ENCODE data around the gene SDSL. TPM values are rescaled to one million over a fixed set of nuclear protein-coding genes. Genes with fewer than 3 reads are reported as not detected.

Gene SDSL
- total RNA-seq, 2 donors from 2014 or later = 4.2 to 7.0 TPM

- ATAC-seq (peak; percentile 42 to 72), DNase-seq (peak; percentile 56)
- intact Hi-C loops (cut with DNase I) = no loop called here
These were observed 8.7 kb upstream of the SDSL start for GRCh38 chr12:113413488-113413939.

- DNase-seq (no peak), ATAC-seq (no peak)
- intact Hi-C loops (cut with DNase I) = no loop called here
These were observed 7.6 kb upstream of the SDSL start for GRCh38 chr12:113414519-113415038.

DNA sequence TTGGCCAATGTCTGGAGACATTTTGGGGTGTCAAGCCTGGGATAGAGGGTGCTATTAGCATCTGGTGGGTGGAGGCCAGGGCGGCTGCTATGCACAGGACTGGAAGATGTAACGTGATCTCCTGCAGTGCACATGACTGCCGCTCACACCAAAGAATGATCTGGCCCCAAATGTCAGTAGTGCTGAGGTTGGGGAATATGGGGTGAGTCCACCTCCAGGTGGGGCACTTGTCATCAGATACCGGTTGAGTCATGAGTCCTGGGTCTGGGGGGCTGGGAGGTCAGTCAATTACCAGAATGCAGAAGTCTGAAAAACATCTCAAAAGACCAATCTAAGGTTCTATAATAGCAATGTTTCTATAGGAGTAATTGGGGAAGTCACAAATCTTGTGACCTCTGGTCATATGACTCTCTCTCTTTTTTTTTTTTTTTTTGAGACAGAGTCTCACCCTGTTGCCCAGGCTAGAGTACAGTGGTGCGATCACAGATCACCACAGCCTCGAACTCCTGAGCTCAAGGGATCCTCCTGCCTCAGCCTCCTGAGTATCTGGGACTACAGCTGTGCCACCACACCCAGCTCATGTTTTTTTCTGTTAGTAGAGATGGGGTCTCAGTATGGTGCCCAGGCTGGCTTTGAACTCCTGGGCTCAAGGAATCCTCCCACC, 6.0 kb upstream of the SDSL start:
- DNase-seq (no peak), ATAC-seq (peak in 1 of 2 donors; percentile 29)
- intact Hi-C loops (cut with DNase I) = no loop called here

- intact Hi-C loops (cut with DNase I) = no loop called here
- peak in 1 of 2 donors; percentile 53 for ATAC-seq
- DNase-seq = peak; percentile 52
These were observed 3.8 kb upstream of the SDSL start for GRCh38 chr12:113418213-113418879.

GRCh38 chr12:113420996-113421595, 1.1 kb upstream of the SDSL start:
- intact Hi-C loops (cut with DNase I) = loop anchor here in 1 of 2 donors (10.0 kb wide), 1 partner anchor 106 kb away; no protein-coding TSS in a partner anchor
- ATAC-seq = no peak
- no peak for DNase-seq

DNA sequence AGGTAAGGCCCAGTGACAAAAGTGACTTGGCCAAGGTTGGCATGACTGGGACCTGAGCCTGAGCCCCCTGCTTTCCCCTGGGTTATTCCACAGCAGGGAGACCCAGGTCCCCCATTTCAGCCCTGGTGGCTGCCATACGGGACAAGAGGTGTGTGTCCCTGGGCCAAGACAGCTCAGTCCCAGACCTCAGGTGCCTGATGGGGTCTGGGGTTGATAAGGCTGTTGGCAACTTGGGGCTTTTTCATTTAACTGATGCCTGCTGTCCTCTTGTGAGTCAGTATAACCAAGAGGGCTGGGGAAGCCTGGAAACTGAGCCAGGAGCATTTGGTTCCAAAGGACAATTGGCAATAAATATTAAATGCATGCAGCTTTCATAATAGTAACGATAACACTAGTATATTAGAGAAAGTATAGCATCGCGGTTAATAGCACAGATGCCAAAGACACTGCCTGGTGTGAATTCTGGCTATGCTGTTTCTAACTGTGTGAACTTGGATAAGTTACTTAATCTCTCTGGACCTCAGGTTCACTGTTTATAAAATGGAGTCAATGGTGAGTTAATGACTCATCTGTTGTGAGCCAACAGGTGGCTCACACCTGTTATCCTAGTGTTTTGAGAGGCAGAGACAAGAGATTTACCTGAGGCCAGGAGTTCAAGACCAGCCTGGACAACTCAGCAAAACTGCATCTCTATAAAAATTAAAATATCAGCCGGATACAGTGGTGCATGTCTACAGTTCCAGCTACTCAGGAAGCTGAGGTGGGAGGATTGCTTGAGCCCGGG, 898 bp downstream of the SDSL start:
- DNase-seq (no peak), ATAC-seq (no peak)
- intact Hi-C loops (cut with DNase I) = loop anchor here in 1 of 2 donors (10.0 kb wide), 1 partner anchor 108 kb away; no protein-coding TSS in a partner anchor

DNA sequence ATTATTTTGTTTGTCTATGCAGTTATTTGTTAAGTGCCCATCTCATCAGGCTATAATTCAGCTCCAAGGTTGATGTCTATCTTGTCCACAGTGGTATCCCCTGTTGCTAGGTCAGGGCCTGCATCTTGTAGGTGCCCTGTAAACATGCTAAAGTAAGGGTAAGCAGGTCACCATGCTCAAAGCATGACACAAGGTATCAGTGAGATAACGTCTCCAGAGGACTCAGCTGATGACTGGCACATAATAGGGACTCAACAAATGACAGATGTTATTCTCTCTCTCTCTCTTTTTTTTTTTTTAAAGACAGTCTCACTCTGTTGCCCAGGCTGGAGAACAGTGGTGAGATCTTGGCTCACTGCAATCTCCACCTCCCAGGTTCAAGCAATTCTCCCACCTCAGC, 2.3 kb downstream of the SDSL start:
- ATAC-seq (no peak), DNase-seq (no peak)
- intact Hi-C loops (cut with DNase I) = loop anchor here in 1 of 2 donors (10.0 kb wide), 1 partner anchor 110 kb away; no protein-coding TSS in a partner anchor

GRCh38 chr12:113424915-113425823, 3.0 kb downstream of the SDSL start:
- DNase-seq (peak; percentile 43), ATAC-seq (peak; percentile 16 to 37)
- intact Hi-C loops (cut with DNase I) = loop anchor here (5.0 to 10.0 kb wide), 3 partner anchors 110 to 228 kb away; no protein-coding TSS in a partner anchor

DNA sequence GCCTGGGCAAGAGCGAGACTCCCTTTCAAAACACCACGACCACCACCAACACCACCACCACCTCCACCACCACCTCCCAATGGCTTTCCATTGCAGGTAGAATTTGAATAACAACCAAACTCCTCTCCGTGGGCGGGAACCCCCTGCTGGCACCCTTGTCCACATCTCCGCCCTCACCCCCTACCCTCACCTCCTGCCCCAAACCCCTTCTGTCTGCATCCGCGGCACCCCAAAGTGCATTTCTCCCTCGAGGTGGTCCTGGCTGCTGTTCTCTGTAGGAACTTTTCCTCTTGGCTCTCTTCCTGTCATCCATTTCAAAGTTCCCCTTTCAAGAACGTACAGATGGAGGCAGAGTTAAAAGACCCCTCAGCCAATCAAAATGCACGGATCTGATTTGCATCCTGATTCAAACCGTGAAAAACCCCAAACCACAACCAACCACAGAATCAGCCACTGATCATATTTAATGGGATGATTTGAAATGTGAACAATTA, 3.8 kb downstream of the SDSL start:
- ATAC-seq (no peak), DNase-seq (no peak)
- intact Hi-C loops (cut with DNase I) = loop anchor here (5.0 to 10.0 kb wide), 3 partner anchors 111 to 229 kb away; no protein-coding TSS in a partner anchor

DNA sequence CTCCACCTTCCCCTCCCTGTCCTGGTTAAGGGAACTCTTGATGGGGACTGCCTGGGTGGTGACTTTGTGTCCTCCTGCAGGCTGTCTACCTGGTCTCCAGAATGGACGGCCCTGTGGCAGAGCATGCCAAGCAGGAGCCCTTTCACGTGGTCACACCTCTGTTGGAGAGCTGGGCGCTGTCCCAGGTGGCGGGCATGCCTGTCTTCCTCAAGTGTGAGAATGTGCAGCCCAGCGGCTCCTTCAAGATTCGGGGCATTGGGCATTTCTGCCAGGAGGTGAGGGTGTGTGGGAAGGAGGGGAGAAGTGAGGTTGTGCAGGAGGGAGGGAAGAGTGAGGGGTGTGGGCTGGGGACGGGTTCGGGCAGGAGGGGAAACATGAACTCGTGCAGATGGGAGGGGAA, 5.7 kb downstream of the SDSL start:
- intact Hi-C loops (cut with DNase I) = loop anchor here (5.0 to 10.0 kb wide), 3 partner anchors 113 to 231 kb away; no protein-coding TSS in a partner anchor
- ATAC-seq (no peak), DNase-seq (no peak)

- ATAC-seq = no peak
- no peak for DNase-seq
- intact Hi-C loops (cut with DNase I) = loop anchor here (5.0 to 10.0 kb wide), 3 partner anchors 114 to 231 kb away; no protein-coding TSS in a partner anchor
These were observed 6.3 kb downstream of the SDSL start for GRCh38 chr12:113428482-113428881.

GRCh38 chr12:113432986-113433385, 10.8 kb downstream of the SDSL start:
- DNase-seq (no peak), ATAC-seq (no peak)
- intact Hi-C loops (cut with DNase I) = no loop called here

- intact Hi-C loops (cut with DNase I) = loop anchor here in 1 of 2 donors (5.0 kb wide), 1 partner anchor 477 kb away; no protein-coding TSS in a partner anchor
- no peak for ATAC-seq
- DNase-seq = no peak
These were observed 13.2 kb downstream of the SDSL start for GRCh38 chr12:113435367-113435766.

DNA sequence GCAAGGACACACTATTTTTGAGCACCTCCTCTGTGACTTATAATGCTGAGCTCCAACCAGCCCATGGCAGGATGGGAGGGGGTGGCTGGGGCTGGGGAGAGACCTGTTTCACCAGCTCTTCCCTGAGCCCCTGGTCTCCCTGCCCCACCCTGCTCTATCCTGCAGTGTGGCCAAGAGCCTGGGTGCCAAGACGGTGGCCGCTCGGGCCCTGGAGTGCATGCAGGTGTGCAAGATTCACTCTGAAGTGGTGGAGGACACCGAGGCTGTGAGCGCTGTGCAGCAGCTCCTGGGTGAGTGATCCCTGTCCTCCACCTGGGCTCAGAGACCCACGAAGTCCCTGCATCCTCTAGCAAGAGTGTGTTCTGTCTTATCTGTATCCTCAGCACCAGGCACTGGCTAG, 14.4 kb downstream of the SDSL start:
- intact Hi-C loops (cut with DNase I) = loop anchor here in 1 of 2 donors (5.0 kb wide), 1 partner anchor 476 kb away; no protein-coding TSS in a partner anchor
- DNase-seq (no peak), ATAC-seq (no peak)

GRCh38 chr12:113436993-113437728, 15.0 kb downstream of the SDSL start:
- DNase-seq (no peak), ATAC-seq (no peak)
- intact Hi-C loops (cut with DNase I) = loop anchor here in 1 of 2 donors (5.0 kb wide), 1 partner anchor 475 kb away; no protein-coding TSS in a partner anchor

DNA sequence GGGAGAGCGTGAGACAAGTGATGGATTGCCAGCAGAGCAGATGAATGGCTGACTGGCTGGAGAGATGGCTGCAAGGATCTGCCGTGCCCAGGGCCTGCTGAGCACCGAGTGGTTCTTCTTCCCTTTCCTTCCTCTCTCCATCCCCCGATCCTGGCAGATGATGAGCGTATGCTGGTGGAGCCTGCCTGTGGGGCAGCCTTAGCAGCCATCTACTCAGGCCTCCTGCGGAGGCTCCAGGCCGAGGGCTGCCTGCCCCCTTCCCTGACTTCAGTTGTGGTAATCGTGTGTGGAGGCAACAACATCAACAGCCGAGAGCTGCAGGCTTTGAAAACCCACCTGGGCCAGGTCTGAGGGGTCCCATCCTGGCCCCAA, 15.5 kb downstream of the SDSL start:
- ATAC-seq = no peak
- intact Hi-C loops (cut with DNase I) = loop anchor here in 1 of 2 donors (5.0 kb wide), 1 partner anchor 475 kb away; no protein-coding TSS in a partner anchor
- no peak for DNase-seq
